Loucy (cell line): Measurements from ENCODE around the gene PIGQ.

Experiments used
- H2AFZ ChIP-seq: fragments of 200-600 bp; sonication (generic); 2 replicates; pipeline ENCODE4 v1.6.0; 2016; ENCODE audit warnings: antibody characterized with exemption, mild to moderate bottlenecking, low read length, moderate library complexity
- H3F3A ChIP-seq: fragments of 200-600 bp; 2 replicates; pipeline ENCODE4 v1.6.0; 2016; ENCODE audit warnings: antibody characterized with exemption, low read depth, mild to moderate bottlenecking
- H3K27me3 ChIP-seq: fragments of 200-600 bp; sonication (generic); 2 replicates; pipeline ENCODE4 v1.6.1; 2014; ENCODE audit warnings: low read length, mild to moderate bottlenecking; ENCODE audit not compliant: insufficient read depth, poor library complexity, severe bottlenecking
- H3K36me3 ChIP-seq: fragments of 200-600 bp; sonication (generic); 2 replicates; pipeline ENCODE4 v1.6.1; 2016; ENCODE audit warnings: low read length; ENCODE audit not compliant: insufficient read depth
- H3K4me1 ChIP-seq: fragments of 200-600 bp; sonication (generic); 2 replicates; pipeline ENCODE4 v1.5.1; 2014; ENCODE audit warnings: low read length, mild to moderate bottlenecking; ENCODE audit not compliant: insufficient read depth, poor library complexity, severe bottlenecking
- H3K4me2 ChIP-seq: fragments of 200-600 bp; sonication (generic); 2 replicates; pipeline ENCODE4 v1.6.0; 2014; ENCODE audit warnings: antibody characterized with exemption, low read length, low read depth, mild to moderate bottlenecking; ENCODE audit not compliant: poor library complexity, severe bottlenecking
- H3K4me3 ChIP-seq: fragments of 200-600 bp; sonication (generic); 2 replicates; pipeline ENCODE4 v1.5.1; 2014; ENCODE audit warnings: low read length, mild to moderate bottlenecking, mixed read lengths; ENCODE audit not compliant: poor library complexity, severe bottlenecking
- H3K79me2 ChIP-seq: fragments of 200-600 bp; sonication (generic); 2 replicates; pipeline ENCODE4 v1.6.1; 2014; ENCODE audit warnings: low read length; ENCODE audit not compliant: insufficient read depth
- H3K9ac ChIP-seq: fragments of 200-600 bp; sonication (generic); 2 replicates; pipeline ENCODE4 v1.6.0; 2014; ENCODE audit warnings: mild to moderate bottlenecking, low read depth, low read length, moderate library complexity; ENCODE audit not compliant: poor library complexity, severe bottlenecking
- H3K9me2 ChIP-seq: fragments of 200-600 bp; sonication (generic); replicated peaks from 2 replicates; pipeline ENCODE4 v1.6.1; 2016; ENCODE audit warnings: low read depth, low read length, mixed read lengths
- H3K9me3 ChIP-seq: fragments of 200-600 bp; sonication (generic); 2 replicates; pipeline ENCODE4 v1.6.1; 2014; ENCODE audit warnings: mild to moderate bottlenecking, antibody characterized with exemption, low read length, low read depth; ENCODE audit not compliant: insufficient read depth
- H4K20me1 ChIP-seq: fragments of 200-600 bp; sonication (generic); 2 replicates; pipeline ENCODE4 v1.6.0; 2014; ENCODE audit warnings: antibody characterized with exemption, low read length, mild to moderate bottlenecking; ENCODE audit not compliant: insufficient read depth, poor library complexity, severe bottlenecking
- EZH2phosphoT487 ChIP-seq: fragments of 200-600 bp; IDR thresholded peaks from 2 replicates; pipeline ENCODE4 v1.6.1; 2018; ENCODE audit warnings: antibody characterized with exemption, mild to moderate bottlenecking, moderate library complexity, borderline replicate concordance
- TF ChIP-seq, protein P1 (sequence below): fragments of 200-600 bp; sonication (generic); conservative IDR thresholded peaks from 2 replicates; pipeline ENCODE4 v1.5.1; 2014; ENCODE audit warnings: mild to moderate bottlenecking, antibody characterized with exemption, low read length

Gene PIGQ

DNA sequence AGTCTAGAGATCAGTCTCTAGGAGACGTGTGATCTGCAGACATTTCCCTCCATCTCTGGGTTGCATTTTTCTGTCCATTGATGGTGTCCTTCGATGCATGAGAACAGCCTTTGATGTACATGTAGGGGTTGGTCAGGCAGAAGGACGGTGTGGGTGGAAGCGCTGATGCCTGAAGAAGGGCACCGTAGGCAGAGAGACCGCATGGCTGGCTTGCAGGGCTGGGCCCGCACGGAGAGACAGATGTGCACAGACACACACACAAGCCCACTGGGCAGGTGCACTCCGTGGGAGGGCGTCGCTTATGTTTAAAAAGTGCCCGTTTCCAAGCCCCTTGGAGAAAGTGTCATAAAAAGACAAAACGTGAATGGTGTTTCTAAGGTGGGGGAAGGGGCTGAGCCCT lies 45.4 kb downstream of the PIGQ start:
- Histone ChIP-seq H3K4me3 (no peak overlapping the region), H3K79me2 (0 out of 2 replicates have a peak, but pooled peaks cover 2% of the 10 kb centered on the region), H3K27me3 (no peaks in the 10 kb centered on the region), H3K4me1 (no peaks in the 10 kb centered on the region), H3K4me2 (no peak overlapping the region), H4K20me1 (no peaks in the 10 kb centered on the region), H3K9ac (no peak overlapping the region), H3K9me3 (no peaks in the 10 kb centered on the region), H2AFZ (no peak overlapping the region), H3K36me3 (no peaks in the 10 kb centered on the region), H3K9me2 (no peaks in the 10 kb centered on the region), H3F3A (no peaks in the 10 kb centered on the region)
- TF ChIP-seq, protein P1, sequence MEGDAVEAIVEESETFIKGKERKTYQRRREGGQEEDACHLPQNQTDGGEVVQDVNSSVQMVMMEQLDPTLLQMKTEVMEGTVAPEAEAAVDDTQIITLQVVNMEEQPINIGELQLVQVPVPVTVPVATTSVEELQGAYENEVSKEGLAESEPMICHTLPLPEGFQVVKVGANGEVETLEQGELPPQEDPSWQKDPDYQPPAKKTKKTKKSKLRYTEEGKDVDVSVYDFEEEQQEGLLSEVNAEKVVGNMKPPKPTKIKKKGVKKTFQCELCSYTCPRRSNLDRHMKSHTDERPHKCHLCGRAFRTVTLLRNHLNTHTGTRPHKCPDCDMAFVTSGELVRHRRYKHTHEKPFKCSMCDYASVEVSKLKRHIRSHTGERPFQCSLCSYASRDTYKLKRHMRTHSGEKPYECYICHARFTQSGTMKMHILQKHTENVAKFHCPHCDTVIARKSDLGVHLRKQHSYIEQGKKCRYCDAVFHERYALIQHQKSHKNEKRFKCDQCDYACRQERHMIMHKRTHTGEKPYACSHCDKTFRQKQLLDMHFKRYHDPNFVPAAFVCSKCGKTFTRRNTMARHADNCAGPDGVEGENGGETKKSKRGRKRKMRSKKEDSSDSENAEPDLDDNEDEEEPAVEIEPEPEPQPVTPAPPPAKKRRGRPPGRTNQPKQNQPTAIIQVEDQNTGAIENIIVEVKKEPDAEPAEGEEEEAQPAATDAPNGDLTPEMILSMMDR, result no peak
- no peak for TF ChIP-seq EZH2phosphoT487

DNA sequence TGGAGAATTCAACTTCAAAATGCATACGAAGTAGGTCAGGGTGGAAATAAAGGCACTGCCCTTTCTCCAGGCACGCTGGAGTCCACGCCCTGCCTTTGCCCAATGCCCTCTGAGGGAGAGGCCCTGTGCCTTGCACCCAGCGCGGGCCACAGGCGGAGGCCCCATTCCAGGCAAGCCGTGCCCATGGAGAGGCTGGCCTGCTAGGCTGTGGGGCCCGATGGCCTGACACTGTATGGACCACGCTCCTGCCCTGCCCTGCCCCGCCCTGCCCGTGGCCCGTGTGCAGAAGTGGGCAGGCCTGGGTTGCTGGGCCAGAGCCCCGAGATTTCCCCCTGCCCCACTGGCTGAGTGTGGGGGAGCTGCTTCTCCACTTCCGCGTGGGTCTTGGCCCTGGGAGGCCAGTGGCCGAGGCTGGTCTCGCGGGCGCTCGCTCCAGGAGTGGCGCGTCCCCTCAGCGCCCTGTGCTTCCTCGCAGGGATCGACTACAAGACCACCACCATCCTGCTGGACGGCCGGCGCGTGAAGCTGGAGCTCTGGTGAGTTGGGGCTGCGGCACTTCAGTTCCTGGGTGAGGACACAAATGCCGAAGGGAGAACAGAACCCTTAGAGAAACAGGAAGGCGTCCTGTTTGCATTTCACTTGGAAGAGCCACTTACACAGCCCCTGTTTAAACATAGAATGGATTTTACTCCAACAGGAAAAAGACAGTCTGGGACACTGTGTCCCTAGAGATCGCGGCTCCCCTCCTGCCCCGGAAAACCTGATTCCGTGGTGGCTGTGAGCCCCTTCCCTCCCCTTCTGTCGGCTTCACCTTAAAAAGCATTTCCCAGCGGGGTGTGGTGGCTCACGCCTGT lies 47.2 kb downstream of the PIGQ start:
- H3K79me2 ChIP-seq, result no peaks in the 10 kb centered on the region
- H3K9ac ChIP-seq, result no peak overlapping the region
- H4K20me1 ChIP-seq, result no peaks in the 10 kb centered on the region
- H3K4me2 ChIP-seq, result no peak overlapping the region
- H3K36me3 ChIP-seq, result no peaks in the 10 kb centered on the region
- H3F3A ChIP-seq, result no peaks in the 10 kb centered on the region
- no peaks in the 10 kb centered on the region for H3K27me3 ChIP-seq
- no peaks in the 10 kb centered on the region for H3K4me1 ChIP-seq
- no peaks in the 10 kb centered on the region for H3K9me3 ChIP-seq
- TF ChIP-seq EZH2phosphoT487, result no peak
- TF ChIP-seq, protein P1, result no peak
- H2AFZ ChIP-seq, result no peak overlapping the region
- no peak overlapping the region for H3K4me3 ChIP-seq
- H3K9me2 ChIP-seq, result no peaks in the 10 kb centered on the region

DNA sequence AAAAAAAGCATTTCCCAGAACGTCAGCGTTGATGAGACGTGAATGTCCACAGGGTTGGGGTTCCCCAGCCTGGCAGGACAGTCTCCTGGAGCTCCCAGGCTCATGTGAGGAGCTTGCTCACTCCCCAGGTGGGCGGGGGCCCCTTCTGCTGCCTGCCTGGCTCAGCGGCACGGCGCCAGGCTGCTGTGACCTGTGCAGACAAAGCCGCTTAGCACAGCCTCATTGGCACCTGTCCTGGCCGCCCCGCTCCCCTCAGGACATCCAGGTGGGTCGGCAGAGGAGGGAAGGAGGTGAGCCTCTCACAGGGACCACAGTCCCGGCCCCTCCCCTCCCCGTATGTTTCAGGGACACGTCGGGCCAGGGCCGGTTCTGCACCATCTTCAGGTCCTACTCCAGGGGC lies 48.1 kb downstream of the PIGQ start:
- no peaks in the 10 kb centered on the region for H3K9me3 ChIP-seq
- H4K20me1 ChIP-seq, result no peaks in the 10 kb centered on the region
- TF ChIP-seq, protein P1, result no peak
- no peak for TF ChIP-seq EZH2phosphoT487
- no peak overlapping the region for H3K4me2 ChIP-seq
- no peaks in the 10 kb centered on the region for H3K27me3 ChIP-seq
- H3F3A ChIP-seq, result no peaks in the 10 kb centered on the region
- no peaks in the 10 kb centered on the region for H3K4me1 ChIP-seq
- no peaks in the 10 kb centered on the region for H3K79me2 ChIP-seq
- no peak overlapping the region for H2AFZ ChIP-seq
- no peaks in the 10 kb centered on the region for H3K9me2 ChIP-seq
- H3K4me3 ChIP-seq, result no peak overlapping the region
- no peaks in the 10 kb centered on the region for H3K36me3 ChIP-seq
- no peak overlapping the region for H3K9ac ChIP-seq
